ENCODE data around the gene GAA. TPM values are rescaled to one million over a fixed set of nuclear protein-coding genes. Genes with fewer than 3 reads are reported as not detected.

The GAA gene
- total RNA-seq, 1 experiment from 2014 or later = 30.3 TPM

- Mint-ChIP-seq H3K27me3 (ENCODE audit: low read depth) (no peaks in the 10 kb centered on the region), H3K4me1 (peaks cover 15 to 21% of the 10 kb centered on the region in 2 experiments), H3K4me3 (no peak overlapping the region), H3K36me3 (ENCODE audit: insufficient read depth in 1 of 3, low read depth in 3 of 3) (peaks cover 2 to 13% (median 7%) of the 10 kb centered on the region in 3 experiments; a peak in 6 of 7 replicates), H3K9me3 (no peaks in the 10 kb centered on the region), H3K27ac (no peak overlapping the region)
- H3K23me2 ChIP-seq (ENCODE audit: insufficient read length, low read depth, low read length, poor library complexity, severe bottlenecking) = no peaks in the 10 kb centered on the region
- no peak overlapping the region for H4K5ac ChIP-seq (ENCODE audit: insufficient read length, low read depth, low read length)
- no peak overlapping the region for H3K56ac ChIP-seq (ENCODE audit: insufficient read length, low read depth, low read length)
- no peak overlapping the region for H3K23ac ChIP-seq (ENCODE audit: insufficient read length, low read depth, low read length)
- no peak for DNase-seq
- no peak overlapping the region for H4K8ac ChIP-seq (replicated peaks; ENCODE audit: insufficient read length, low read depth, low read length)
- no peak overlapping the region for H3K9ac ChIP-seq (ENCODE audit: extremely low read depth, insufficient read length, low read length)
- H2BK20ac ChIP-seq (ENCODE audit: low read depth, low read length, poor library complexity, severe bottlenecking) = no peak overlapping the region
- WGBS (ENCODE audit: extremely low coverage, insufficient read length, low lambda C conversion rate) = no CpG with 5 or more reads among the region's 10 CpGs
- no peaks in the 10 kb centered on the region for H4K20me1 ChIP-seq (ENCODE audit: control insufficient read depth, insufficient read depth, insufficient read length)
- no peaks in the 10 kb centered on the region for H3K9me3 ChIP-seq (ENCODE audit: control insufficient read depth, low read depth, low read length)
- no peak overlapping the region for H3K27ac ChIP-seq (ENCODE audit: insufficient read length, low read depth, low read length)
- no peak for TF ChIP-seq CTCF (conservative IDR thresholded peaks at IDR 0.05)
- no peaks in the 10 kb centered on the region for H3K27me3 ChIP-seq (ENCODE audit: insufficient read depth, low read length)
- no peak overlapping the region for H2BK5ac ChIP-seq (ENCODE audit: insufficient read length, low read length)
- no peak overlapping the region for H2BK12ac ChIP-seq (ENCODE audit: insufficient read length, low read depth, low read length)
- no peak overlapping the region for H2BK15ac ChIP-seq (ENCODE audit: low read depth, low read length)
- H3K4ac ChIP-seq (ENCODE audit: low read depth, low read length) = no peak overlapping the region
- H4K91ac ChIP-seq (ENCODE audit: insufficient read length, low read depth, low read length) = no peak overlapping the region
- no peak overlapping the region for H3K18ac ChIP-seq (ENCODE audit: insufficient read length, low read depth, low read length)
- no peak overlapping the region for H3T11ph ChIP-seq (ENCODE audit: low read length)
- H2BK120ac ChIP-seq (ENCODE audit: low read depth, low read length, poor library complexity, severe bottlenecking) = no peak overlapping the region
- no peak overlapping the region for H3K14ac ChIP-seq (ENCODE audit: insufficient read depth, low read length)
- no peaks in the 10 kb centered on the region for H3K4me1 ChIP-seq (ENCODE audit: insufficient read depth, low read length)
- no peak overlapping the region for H2AK5ac ChIP-seq (ENCODE audit: insufficient read length, low read length)
- H3K79me2 ChIP-seq (ENCODE audit: insufficient read depth, low read length) = no peaks in the 10 kb centered on the region
- H2AFZ ChIP-seq (ENCODE audit: low read length) = no peak overlapping the region
- H3K79me1 ChIP-seq (ENCODE audit: insufficient read depth, low read depth, low read length, poor library complexity, severe bottlenecking) = no peaks in the 10 kb centered on the region
- H3K4me2 ChIP-seq (ENCODE audit: insufficient read depth, insufficient read length, low read length) = no peak overlapping the region
Measured at GRCh38 chr17:80053102-80053501, 48.3 kb upstream of the GAA start.

All from H9 (cell line).